EH (cell line): ENCODE results near the gene TBX15.
A peak's percentile ranks its signal among the peaks of the same experiment; 100 is the strongest.

ENCODE experiments used
- DNase-seq: peaks from one replicate; pipeline ENCODE4 v3.0.0-alpha.2; 2015; ENCODE audit warnings: low read depth

Gene TBX15

GRCh38 chr1:119001181-119002027 is 13.3 kb upstream of the TBX15 start:
- no peak for DNase-seq

GRCh38 chr1:119000371-119001180 is 12.4 kb upstream of the TBX15 start:
- DNase-seq, result no peak

GRCh38 chr1:118999348-119000071 is 11.4 kb upstream of the TBX15 start:
- DNase-seq, result no peak

- peak; percentile 40 for DNase-seq
These were observed 10.0 kb upstream of the TBX15 start for GRCh38 chr1:118998171-118998570.

GRCh38 chr1:118997225-118997624 is 9.1 kb upstream of the TBX15 start:
- DNase-seq, result no peak

GRCh38 chr1:118995312-118996016 is 7.3 kb upstream of the TBX15 start:
- no peak for DNase-seq

GRCh38 chr1:118993700-118994026 is 5.5 kb upstream of the TBX15 start:
- no peak for DNase-seq

GRCh38 chr1:118992868-118993699 is 4.9 kb upstream of the TBX15 start:
- no peak for DNase-seq

GRCh38 chr1:118992237-118992825 is 4.2 kb upstream of the TBX15 start:
- DNase-seq, result no peak

GRCh38 chr1:118991448-118991847 is 3.3 kb upstream of the TBX15 start:
- no peak for DNase-seq

GRCh38 chr1:118990513-118991152 is 2.5 kb upstream of the TBX15 start:
- no peak for DNase-seq

- no peak for DNase-seq
These were observed 1.8 kb upstream of the TBX15 start for GRCh38 chr1:118989878-118990378.

- no peak for DNase-seq
These were observed 1.1 kb upstream of the TBX15 start for GRCh38 chr1:118989006-118989815.

GRCh38 chr1:118987468-118988185 is 516 bp downstream of the TBX15 start:
- peak; percentile 60 for DNase-seq

GRCh38 chr1:118986555-118987467 is 1.3 kb downstream of the TBX15 start:
- DNase-seq, result peak; percentile 60

- DNase-seq, result no peak
These were observed 2.2 kb downstream of the TBX15 start for GRCh38 chr1:118985640-118986554.
